ENCODE results near the gene PUSL1. TPM values are rescaled to one million over a fixed set of nuclear protein-coding genes. Genes with fewer than 3 reads are reported as not detected.

The PUSL1 gene
- total and polyA plus RNA-seq, 2 of the 13 experiments (the other 11 are each of a cell fraction or from before 2014, with no cell fraction given): 8.3 to 22.2 TPM

DNA sequence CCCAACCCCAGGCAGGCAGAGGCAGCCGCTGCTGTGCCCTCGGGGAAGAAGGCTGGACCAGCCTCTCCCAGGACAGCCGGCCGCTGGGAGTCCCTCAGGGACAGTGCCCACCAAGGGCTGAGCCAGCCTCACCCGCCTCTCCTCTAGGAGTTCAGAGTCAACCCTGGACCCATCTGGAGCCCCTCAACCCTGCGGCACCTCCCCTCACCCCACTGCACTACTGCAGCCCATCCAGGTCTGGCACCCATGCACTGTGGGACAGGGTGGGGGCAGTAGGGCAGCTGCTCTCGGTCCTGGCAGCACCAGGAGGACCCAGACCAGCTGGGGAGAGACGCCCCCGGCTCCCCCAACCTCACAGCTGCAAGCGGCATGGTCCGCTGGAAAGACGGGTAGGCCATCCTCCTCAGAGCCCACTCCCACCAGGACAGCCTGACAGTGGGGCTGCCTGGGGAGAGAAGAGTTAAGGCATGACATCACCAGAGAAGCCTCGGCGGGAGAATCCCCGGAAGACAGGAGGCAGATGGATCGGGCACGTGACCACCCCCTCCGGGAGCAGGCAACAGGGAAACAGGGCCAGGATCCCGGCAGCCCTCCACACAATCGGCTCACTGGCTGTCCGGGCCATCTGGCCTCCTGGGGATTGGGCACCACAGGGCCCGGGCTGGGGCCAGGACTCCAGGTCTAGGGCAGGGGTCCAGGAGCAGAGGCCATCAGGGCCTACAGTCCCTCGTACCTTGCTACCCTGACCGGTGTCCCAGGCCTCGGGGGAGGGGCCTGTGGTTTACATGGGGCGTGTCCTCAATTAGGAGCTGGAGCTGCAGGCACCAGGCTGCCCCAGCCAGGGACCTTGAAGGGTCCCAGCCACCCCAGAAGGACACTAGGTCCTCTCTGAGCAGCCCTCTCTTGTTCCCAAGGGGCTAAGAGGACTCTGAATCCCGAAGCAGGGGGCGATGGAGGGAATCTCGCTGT, 3.8 kb upstream of the PUSL1 start (continued):
- TF ChIP-seq, protein P1, sequence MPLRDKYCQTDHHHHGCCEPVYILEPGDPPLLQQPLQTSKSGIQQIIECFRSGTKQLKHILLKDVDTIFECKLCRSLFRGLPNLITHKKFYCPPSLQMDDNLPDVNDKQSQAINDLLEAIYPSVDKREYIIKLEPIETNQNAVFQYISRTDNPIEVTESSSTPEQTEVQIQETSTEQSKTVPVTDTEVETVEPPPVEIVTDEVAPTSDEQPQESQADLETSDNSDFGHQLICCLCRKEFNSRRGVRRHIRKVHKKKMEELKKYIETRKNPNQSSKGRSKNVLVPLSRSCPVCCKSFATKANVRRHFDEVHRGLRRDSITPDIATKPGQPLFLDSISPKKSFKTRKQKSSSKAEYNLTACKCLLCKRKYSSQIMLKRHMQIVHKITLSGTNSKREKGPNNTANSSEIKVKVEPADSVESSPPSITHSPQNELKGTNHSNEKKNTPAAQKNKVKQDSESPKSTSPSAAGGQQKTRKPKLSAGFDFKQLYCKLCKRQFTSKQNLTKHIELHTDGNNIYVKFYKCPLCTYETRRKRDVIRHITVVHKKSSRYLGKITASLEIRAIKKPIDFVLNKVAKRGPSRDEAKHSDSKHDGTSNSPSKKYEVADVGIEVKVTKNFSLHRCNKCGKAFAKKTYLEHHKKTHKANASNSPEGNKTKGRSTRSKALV (CRISPR knock-in tag; IDR thresholded peaks at IDR 0.05): no peak
- TF ChIP-seq ZNF788 (CRISPR knock-in tag; IDR thresholded peaks at IDR 0.05; ENCODE audit: borderline replicate concordance) (no peak), HBP1 (CRISPR knock-in tag; IDR thresholded peaks at IDR 0.05; ENCODE audit: low read depth) (no peak), ELK4 (CRISPR knock-in tag; IDR thresholded peaks at IDR 0.05; ENCODE audit: borderline replicate concordance) (no peak), THYN1 (CRISPR knock-in tag; IDR thresholded peaks at IDR 0.05; ENCODE audit: borderline replicate concordance, low read depth) (no peak), ONECUT2 (CRISPR knock-in tag; IDR thresholded peaks at IDR 0.05) (no peak), RXRA (CRISPR knock-in tag; IDR thresholded peaks at IDR 0.05) (0 out of 2 replicates have a peak, but pooled peaks have one; percentile 5), ZNF747 (CRISPR knock-in tag; IDR thresholded peaks at IDR 0.05; ENCODE audit: borderline replicate concordance) (no peak), CSRNP1 (CRISPR knock-in tag; IDR thresholded peaks at IDR 0.05) (0 out of 2 replicates have a peak, but pooled peaks have one; percentile 49), ZNF446 (CRISPR knock-in tag; IDR thresholded peaks at IDR 0.05) (no peak), ZFP91 (CRISPR knock-in tag; IDR thresholded peaks at IDR 0.05; ENCODE audit: borderline replicate concordance) (peak; percentile 73), ZNF382 (CRISPR knock-in tag; IDR thresholded peaks at IDR 0.05; ENCODE audit: borderline replicate concordance) (no peak)
- TF ChIP-seq, protein P2, sequence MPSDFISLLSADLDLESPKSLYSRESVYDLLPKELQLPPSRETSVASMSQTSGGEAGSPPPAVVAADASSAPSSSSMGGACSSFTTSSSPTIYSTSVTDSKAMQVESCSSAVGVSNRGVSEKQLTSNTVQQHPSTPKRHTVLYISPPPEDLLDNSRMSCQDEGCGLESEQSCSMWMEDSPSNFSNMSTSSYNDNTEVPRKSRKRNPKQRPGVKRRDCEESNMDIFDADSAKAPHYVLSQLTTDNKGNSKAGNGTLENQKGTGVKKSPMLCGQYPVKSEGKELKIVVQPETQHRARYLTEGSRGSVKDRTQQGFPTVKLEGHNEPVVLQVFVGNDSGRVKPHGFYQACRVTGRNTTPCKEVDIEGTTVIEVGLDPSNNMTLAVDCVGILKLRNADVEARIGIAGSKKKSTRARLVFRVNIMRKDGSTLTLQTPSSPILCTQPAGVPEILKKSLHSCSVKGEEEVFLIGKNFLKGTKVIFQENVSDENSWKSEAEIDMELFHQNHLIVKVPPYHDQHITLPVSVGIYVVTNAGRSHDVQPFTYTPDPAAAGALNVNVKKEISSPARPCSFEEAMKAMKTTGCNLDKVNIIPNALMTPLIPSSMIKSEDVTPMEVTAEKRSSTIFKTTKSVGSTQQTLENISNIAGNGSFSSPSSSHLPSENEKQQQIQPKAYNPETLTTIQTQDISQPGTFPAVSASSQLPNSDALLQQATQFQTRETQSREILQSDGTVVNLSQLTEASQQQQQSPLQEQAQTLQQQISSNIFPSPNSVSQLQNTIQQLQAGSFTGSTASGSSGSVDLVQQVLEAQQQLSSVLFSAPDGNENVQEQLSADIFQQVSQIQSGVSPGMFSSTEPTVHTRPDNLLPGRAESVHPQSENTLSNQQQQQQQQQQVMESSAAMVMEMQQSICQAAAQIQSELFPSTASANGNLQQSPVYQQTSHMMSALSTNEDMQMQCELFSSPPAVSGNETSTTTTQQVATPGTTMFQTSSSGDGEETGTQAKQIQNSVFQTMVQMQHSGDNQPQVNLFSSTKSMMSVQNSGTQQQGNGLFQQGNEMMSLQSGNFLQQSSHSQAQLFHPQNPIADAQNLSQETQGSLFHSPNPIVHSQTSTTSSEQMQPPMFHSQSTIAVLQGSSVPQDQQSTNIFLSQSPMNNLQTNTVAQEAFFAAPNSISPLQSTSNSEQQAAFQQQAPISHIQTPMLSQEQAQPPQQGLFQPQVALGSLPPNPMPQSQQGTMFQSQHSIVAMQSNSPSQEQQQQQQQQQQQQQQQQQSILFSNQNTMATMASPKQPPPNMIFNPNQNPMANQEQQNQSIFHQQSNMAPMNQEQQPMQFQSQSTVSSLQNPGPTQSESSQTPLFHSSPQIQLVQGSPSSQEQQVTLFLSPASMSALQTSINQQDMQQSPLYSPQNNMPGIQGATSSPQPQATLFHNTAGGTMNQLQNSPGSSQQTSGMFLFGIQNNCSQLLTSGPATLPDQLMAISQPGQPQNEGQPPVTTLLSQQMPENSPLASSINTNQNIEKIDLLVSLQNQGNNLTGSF (CRISPR knock-in tag; IDR thresholded peaks at IDR 0.05): no peak

Measured in HepG2 (cell line).